NCI-H345 treated with DMSO at 0.1 percent for 48 hours (cell line): ENCODE data around the gene ACTC1.

Experiments used
- DNase-seq: peaks from one replicate; lab custom pipeline; 2025; ENCODE audit not compliant: unreplicated experiment; lab: John Stamatoyannopoulos, UW

The ACTC1 gene

GRCh38 chr15:34759992-34760391 is 35.4 kb downstream of the ACTC1 start:
- DNase-seq, result no peak

DNA sequence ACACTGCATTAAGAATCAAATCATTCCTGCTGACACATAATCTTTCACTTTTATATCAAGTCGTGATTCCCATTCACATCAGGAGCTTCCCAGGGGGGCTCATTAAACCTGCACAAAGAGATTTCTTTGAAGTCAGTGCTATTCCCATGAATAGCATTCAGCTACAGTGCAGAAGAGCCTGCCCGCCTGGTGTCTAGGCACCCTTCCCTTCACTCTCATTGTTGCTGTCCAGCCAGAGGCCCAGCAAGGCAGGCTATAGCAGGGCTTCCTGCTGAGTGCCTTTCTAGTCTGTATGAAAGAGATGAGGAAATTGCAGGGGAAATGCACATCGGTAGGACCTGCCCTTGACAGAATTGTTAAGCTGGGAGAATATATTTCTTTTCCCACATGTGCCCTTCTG is 36.0 kb downstream of the ACTC1 start:
- peak; percentile 20 for DNase-seq

- no peak for DNase-seq
These were observed 38.1 kb downstream of the ACTC1 start for GRCh38 chr15:34757262-34757661.

- no peak for DNase-seq
These were observed 40.0 kb downstream of the ACTC1 start for GRCh38 chr15:34755419-34755773.

DNA sequence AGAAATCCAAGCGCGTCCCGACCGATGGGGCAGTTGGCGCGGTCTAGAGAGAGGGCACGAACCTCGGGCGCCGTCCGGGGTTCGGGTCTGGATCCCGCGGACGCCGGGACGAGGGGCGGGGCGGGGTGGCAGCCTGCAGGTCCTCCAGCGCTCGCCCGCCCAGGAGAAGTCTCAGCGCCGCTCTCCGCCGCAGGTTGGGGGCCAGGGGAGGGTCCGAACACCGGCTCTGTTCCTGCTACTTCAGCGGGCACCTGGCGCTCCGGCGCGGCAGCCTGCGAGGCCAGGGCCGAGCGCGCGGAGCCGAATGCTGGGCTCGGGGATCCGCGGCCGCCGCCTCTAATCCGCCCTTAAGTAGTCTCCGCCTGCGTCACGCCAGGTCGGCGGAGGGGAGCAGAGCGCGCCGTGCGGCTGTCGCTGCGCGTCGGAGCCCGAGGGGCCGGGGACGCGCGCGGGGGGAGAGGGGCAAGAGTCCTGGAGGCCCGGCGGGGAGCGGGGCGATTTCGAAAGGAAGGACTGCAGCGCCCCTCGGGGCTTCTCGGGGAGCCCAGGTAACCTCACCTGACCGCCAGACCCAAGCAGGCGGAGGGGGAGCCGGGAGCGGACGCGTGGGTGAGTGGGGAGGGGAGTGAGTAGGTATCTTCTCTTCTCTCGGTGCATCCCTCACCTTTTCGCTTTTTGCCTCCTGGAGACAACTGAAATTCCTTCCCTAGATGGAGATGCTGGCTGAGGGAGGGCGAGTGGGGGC is 40.5 kb downstream of the ACTC1 start, which contains the start of gene GJD2:
Gene GJD2 (minus strand): TSS at position 325 of the 745 bp plus-strand sequence. CDS start 510 bp downstream, outside the sequence.
- no peak for DNase-seq

- no peak for DNase-seq
These were observed 41.2 kb downstream of the ACTC1 start for GRCh38 chr15:34754171-34754601.

DNA sequence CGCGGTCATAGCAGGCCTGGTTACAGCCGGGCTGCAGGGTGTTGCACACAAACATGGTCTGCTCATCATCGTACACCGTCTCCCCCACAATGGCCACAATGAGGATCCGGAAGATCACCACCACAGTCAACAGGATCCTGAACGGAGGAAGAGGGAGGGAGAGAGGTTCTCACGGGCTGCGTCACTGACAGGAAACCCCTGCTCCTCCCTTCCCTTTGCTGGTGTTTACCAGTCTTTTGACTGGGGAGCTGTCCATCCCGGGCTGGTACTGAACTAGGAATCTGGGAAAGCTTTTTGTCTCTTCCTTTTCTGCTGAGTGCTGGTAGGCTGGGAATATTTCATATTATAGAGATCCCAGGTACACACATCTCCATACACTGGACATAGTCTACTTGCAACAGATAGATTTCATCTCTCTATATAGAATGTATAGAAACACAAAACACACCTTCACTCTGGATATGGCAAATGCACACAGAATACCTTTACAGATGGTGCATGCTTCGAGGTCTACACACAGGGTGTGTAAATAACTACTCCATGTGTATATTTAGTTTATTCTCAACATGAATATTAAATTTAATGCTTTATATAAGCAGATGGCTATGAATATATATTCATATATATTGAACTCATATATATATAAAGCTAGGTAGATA is 42.0 kb downstream of the ACTC1 start:
- DNase-seq, result no peak

GRCh38 chr15:34749691-34750090 is 45.7 kb downstream of the ACTC1 start:
- no peak for DNase-seq
